Fibroblast of peridontal ligament (primary cell): ENCODE measurements around the gene PPDPF.
"Not testable (repeated sequence)": the region's sequence is repeated elsewhere in the genome, so short reads cannot be mapped to it uniquely, and the experiment has no call there.

Experiments used
- DNase-seq: peaks from one replicate; pipeline ENCODE4 v3.0.0-alpha.2; 2010; ENCODE audit errors: extremely low read depth

PPDPF gene

GRCh38 chr20:63500151-63500901 lies 20.2 kb upstream of the PPDPF start:
- no peak for DNase-seq

DNA sequence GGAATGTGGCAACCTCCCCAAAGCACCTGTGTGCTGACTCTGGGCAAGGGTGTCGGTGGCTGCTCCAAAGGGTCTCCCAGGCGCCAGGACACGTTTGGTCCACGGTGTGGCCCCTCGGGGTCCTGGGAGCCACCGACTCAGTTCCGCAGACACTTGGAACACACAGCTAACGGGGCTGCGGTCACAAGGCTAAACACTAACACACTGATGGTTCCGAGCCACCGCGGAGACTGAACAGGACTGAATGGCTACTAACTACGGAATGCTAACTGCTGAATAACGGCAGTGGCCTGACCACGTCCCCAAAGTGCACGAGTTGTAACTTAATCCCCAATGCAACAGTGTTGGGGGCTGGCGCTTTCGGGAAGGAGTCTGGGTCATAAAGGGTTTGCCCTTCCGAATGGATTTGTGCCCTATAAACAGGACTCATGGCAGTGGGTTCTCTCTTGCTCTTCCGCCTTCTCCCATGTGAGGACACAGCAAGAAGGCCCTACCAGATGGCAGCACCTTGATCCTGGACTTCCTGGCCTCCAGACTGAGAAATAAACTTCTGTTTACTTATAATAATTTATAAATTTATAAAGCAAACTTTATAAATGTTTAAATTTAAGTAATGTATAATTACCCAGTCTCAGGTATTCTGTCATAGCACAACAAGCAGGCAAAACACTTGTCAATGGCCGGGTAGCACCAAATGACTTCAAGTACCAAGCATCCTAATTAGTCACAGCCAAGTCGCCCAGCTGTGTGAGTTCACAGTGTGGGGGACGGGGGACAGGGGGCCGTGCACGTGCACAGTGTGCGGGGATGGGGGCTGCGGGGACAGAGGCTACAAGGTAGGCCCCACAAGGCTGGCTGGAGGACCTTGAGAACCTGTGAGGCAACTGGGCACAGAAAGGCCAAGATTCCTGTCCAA lies 19.4 kb upstream of the PPDPF start:
- DNase-seq = no peak

GRCh38 chr20:63501818-63502670 lies 18.5 kb upstream of the PPDPF start:
- no peak for DNase-seq

- no peak for DNase-seq
Observed at GRCh38 chr20:63502671-63503172, 17.8 kb upstream of the PPDPF start.

- DNase-seq = no peak
Observed at GRCh38 chr20:63503524-63503923, 17.0 kb upstream of the PPDPF start.

GRCh38 chr20:63504642-63505041 lies 15.9 kb upstream of the PPDPF start:
- no peak for DNase-seq

GRCh38 chr20:63505281-63505680 lies 15.3 kb upstream of the PPDPF start:
- no peak for DNase-seq

GRCh38 chr20:63505723-63506122 lies 14.8 kb upstream of the PPDPF start:
- DNase-seq = no peak

DNA sequence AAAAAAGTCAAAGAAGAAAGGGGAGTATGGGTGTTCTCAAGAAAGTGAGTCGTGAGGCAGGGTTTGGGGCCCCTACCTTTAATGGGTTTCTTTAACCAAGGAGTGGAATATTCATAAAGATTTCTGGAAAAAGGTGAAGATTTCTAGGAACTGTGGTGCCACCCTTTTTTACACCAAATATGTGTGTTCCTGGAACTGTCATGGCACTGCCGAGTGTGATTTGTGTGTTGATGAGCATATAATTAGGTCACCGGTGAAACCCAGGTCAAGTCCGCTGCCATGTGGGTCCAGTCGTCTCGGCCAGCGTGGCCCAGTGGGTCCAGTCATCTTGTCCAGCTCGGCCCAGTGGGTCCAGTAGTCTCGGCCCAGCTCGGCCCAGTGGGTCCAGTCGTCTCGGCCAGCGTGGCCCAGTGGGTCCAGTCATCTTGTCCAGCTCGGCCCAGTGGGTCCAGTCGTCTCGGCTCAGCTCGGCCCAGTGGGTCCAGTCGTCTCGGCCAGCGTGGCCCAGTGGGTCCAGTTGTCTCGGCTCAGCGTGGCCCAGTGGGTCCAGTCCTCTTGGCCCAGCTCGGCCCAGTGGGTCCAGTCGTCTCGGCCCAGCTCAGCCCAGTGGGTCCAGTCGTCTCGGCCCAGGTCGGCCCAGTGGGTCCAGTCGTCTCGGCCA lies 13.4 kb upstream of the PPDPF start:
- no peak for DNase-seq

- no peak for DNase-seq
Observed at GRCh38 chr20:63508072-63508768, 12.3 kb upstream of the PPDPF start.

DNA sequence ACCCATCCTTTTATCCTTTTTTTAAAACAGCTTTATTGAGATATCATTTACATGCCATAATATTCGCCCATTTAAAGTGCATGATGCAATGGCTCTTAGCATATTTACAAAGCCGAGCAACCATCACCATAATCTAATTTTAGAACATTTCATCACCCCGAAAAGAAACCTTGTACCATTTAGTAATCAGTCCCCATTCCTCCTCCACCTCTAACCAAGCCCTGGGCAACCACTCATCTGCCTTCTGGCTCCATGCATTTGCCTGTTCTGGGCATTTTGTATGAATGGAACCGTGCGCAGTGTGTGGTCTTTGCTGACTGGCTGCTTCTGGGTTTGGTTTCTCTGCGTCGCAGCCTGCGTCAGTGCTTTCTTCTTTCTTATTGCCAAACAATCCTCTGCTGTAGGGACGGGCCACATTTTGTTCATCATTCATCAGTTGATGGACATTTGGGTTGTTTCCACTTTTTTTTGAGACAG lies 11.4 kb upstream of the PPDPF start:
- no peak for DNase-seq

DNA sequence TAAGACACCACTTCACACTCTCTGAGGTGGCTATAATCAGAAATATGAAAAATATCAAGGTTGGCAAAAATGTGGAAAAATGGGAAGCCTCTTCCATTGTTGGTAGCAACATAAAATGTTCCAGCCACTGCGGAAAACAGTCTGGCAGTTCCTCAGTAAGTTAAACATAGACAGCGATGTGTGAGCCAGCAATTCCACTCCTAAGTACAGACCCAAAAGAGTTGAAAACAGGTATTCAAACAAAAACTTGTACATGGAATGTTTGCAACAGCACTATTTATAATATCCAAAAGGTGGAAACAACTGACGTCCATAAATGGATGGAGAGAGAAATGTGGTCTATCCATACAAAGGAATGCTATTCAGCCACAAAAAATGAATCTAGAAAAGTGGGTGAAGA lies 7.4 kb upstream of the PPDPF start:
- no peak for DNase-seq

- DNase-seq = not testable (repeated sequence)
Observed at GRCh38 chr20:63514520-63514919, 6.0 kb upstream of the PPDPF start.

DNA sequence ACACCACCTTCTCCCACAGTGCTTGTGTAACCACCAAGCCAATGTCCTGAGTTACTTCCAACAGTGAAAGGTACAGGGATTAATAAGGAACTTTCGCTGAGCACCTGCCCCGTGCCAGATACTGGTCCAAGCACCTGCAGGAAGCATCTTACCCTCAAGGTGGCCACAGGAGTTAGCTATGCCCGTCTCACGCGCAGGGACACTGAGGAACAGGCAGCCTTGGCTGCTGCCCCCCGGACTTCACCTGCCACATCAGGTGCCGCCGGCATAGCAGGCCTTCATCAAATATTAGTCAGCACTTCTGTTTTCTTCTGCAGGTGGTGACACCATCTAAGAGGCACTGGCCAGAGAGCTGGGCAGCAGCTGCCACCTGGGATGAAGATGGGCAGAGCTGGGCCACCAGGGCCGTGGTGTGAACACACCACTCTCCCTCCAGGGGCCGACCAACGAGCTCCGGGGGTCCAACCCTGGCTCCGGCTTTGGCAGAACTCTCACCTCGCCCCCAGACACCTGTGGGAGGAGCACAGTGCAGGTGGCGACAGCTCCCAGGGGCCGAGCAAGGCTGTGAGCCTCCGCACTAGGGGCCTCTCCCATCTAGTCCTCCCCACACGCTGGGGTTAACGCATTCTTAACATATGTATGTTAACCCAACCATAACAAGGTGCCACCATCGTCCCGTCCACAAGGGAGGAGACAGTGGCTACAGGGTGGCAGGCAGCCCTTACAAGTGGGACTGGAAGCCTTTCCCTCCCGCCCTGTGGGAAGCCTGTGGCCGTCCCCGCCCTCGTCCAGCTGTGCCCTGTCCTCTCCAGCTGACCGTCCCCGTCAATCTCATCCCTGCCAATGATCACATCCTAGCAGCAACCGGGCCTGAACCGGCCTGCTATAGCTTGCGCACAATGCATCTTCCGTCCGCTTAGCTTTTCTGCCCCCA lies 2.9 kb upstream of the PPDPF start:
- DNase-seq = no peak

- no peak for DNase-seq
Observed at GRCh38 chr20:63518351-63518861, 2.2 kb upstream of the PPDPF start.

DNA sequence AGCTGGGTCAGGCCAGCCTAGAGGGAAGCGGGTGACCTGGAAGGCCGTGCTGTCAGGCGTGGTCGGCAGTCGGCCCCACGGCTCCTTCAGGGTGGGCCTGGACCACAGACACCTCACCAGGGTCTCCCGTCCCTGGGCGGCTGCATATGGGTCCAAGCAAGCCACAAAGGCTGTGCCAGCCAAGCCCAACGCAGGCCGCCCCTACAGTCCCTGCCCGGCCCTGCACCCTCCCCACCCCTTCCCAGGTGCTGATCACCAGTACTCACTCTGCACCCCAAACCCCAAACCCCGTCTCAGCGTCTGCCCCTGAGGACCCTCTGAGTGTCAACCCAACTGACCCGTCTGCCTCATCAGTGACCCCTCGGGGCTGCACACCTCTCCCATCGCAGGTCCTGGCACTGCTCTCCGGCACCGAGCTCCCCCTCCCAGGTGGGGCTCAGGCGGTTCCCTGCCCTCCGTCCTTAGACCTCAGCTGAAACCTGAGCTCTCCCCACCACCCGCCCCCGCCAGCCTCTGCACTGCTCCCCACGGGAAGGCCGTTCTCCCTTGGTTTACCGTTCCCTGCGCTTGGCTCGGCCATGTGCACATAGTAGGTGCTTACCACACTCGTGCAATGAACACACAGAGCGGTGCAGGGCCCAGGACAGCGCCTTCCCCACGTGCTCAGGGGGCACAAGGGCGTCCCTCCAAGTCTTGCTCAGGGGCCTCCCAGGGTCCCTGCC lies 1.5 kb upstream of the PPDPF start:
- no peak for DNase-seq

- no peak for DNase-seq
Observed at GRCh38 chr20:63519668-63520503, 679 bp upstream of the PPDPF start.
